NOMO-1 (cell line): ENCODE data around the gene PEX10.

ENCODE experiments used
- DNase-seq, 2 experiments: peaks; one replicate each; lab custom pipeline; 2025; ENCODE audit not compliant: unreplicated experiment in 2 of 2; lab: John Stamatoyannopoulos, UW

Gene PEX10

DNA sequence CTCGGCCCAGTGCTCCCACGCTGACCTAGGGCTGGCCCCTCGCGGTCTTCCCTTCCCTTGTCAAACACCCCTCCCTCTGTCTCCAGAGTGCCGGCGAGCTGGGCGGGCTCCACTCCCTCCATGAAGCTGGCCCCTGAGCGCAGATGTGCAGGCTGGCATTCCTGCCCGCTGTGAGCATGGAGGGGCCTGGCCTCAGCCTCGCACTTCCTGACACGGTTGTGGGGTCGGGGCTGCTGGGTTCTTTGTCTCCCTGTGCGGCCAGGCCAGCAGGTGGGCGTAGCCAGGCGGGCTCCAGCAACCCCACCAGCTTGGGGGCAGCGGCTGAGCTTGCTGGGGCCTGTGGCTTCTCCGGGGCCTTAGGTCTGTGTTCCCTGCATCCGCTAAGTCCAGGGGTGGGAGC lies 14.2 kb upstream of the PEX10 start:
- no peak for DNase-seq

DNA sequence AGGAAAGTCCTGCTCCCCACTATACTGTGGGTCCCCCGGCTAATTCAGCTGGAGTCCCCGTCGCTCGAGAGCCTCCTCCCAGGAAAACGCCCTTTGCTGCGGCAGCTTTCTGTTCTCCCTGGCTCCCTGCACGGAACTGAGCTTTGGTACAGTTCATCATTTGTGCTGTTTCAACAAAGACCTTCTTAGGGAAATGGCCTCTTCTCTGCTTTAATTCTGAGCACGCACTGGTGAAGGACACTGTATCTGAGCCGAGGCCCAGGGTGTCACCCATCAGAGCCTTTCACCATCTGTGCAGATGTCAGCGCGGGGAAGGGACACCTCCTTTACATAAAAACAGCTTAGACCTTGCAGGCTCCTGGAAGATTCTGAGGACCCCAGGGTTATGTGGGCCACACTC lies 13.5 kb upstream of the PEX10 start:
- no peak for DNase-seq

DNA sequence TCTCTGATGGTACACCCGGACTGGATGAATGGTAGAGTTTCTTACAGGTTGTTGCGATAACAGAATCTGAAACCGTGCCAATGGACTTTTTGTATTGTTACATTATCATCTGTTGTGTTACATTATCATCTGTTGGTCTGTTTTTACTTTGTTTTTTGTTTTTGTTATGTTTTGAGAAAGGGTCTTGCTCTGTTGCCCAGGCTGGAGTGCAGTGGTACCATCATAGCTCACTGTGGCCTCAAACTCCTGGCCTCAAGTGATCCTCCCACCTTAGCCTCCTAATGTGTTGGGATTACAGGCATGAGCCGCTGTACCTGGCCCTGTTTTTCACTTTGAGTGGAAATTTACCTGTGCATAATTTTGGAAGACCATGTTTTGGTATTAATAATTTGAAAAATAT lies 10.2 kb upstream of the PEX10 start:
- DNase-seq, result no peak

DNA sequence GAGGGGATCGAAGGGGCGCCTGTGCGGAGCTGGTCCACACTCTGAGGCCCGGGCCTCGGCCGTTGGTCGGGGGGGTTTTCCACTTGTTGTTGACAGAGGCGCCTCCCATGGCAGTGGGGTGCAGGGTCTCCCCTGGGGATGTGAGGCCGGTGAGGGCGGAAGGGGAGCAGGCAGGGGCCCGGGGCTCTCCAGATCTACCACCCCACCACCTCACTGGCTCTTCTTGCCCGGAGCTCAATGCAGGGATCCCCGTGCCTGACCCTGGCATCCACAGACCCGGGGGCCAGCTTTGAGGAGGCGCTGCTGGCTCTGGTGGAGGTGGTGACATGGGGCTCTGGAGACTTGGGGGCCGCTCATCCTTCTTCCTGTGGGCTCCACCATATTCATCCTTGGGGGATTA lies 7.1 kb upstream of the PEX10 start:
- DNase-seq, result no peak

DNA sequence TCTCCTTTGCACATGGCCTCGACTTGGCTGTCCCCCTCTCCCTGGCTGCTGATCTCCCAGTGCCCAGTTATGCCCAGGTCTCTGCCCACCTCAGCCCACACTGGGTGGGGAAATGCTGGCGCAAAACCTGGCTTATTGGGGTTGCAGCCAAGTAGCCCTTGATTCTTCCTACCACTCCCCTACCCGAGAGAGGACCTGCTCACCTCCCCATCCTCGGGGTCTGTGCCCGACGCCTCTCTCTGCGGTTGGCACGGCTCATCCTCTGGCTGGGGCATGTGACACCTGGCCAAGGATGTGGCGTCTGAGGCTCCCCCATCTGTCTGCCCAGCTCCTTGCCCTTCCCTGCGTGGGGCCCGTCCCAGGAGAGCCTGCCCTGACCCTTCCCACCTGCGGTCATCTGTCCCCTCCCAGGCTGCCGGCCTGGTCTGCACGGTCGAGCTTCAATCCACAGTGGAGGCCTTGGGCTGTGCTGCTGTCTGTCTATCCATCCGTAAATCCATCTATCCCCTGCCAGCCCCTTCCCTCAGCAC lies 6.5 kb upstream of the PEX10 start:
- no peak for DNase-seq

DNA sequence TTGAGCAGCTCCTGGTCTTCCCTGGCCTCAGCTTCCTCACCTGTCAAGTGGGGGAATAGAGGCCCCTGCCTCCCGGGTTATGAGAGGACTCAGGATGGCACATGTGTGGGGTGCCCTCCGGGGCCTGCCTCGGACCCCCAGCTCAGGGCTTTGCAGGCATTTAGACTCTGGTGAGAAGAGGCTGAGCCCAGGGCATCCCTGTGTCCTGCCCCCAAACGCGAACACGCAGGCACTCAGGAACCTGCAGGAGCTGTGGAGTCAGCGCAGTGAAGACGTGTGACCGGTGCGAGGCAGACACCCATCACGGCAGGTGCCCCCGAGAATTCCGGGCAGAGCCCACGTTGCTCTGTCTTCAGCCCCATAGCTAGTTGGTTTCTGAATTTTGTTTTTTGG lies 5.5 kb upstream of the PEX10 start:
- DNase-seq, result no peak

DNA sequence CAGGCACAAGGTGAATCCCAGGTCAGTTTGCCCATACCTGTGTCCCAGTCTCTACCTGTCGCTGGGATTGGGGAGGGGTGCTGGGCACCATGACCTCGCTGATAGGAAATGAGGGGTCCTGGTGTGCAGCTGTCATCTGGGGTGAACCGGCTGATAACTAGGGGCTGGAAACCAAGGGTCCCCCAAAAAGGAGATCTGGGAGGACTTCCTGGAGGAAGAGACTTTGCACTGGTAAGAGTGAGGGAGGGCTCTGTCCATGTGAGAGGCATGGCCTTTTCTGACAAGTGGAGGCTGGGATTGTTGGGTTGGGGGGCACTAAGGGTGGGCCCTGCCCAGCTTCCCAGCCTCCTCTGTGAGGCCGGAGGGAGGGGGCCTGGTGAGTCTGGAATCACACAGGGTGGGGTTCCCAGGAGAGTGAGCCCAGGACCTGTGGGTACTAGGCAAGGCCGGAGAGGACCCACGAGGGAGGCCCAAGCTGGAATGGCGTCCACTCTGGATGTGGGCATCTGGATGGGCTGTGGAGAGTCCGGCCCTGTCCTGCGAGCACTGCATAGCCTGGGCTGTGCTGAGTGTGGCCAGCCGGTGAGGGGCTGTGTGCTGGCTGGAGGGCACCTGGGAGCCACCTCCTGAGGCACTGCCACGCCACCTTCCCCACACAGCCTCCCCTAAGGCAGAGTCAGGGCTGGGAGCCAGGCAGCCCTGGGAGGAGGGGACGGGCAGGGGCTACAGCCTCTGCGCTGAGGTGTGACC lies 4.9 kb upstream of the PEX10 start:
- no peak for DNase-seq

DNA sequence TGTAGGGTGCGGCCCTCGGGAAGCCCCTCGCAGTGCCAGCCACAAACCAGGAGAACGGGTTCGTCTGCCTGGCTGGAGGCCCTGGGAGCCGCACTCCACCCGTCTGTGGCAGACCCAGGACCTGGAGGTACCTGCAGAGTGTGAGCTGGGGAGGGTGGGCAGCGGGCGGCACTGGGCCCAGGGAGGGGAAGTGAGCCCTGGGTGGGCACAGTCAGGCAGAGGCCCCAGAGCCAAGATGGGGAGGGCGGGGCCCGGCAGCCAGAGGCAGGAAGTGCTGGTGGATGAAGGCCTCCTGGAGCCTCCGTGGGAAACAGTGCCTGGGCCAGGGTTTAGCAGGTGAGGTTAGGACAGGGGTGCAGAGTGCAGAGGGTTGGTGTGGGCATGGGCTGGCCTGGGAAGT lies 4.0 kb upstream of the PEX10 start:
- DNase-seq, result no peak

DNA sequence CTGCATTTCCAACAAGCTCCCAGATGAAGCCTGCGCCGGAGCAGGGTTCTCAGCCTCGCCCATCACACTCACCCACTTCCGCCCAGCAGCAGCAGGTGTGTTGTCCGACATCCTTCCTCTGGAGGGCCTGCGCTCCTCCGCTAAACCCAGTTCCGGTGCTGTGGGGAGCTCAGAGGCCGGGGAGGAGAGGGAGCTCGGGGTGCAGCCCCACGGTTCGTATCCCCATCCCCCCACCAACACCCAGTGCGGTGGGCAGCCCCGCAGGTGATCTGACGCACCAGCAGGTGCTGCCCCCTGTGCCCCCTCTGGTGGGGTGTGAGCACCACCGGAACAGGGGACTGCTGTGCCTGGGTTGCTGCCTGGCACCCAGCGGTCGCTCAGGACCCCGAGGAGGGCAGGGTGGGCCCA lies 3.4 kb upstream of the PEX10 start:
- DNase-seq, result no peak

DNA sequence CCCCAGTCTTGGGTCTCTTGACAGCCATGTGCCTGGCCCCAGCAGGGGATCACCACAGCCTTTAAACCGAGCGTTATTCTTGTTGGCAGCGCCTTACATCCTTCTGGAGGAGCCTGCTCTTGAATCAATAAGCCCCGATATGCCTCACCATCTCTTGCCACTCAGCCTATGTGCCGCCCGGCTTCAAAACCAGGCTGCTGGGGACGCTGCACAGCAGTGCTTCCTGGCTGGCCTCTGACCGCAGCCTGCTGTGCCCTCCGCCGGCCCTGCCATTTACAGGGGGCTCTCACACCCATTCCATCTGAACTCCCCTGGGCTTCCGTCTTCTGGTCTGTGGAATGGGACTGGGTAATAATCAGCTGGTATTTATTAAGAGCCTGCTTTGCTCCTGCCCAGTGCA lies 3.0 kb upstream of the PEX10 start:
- no peak for DNase-seq

DNA sequence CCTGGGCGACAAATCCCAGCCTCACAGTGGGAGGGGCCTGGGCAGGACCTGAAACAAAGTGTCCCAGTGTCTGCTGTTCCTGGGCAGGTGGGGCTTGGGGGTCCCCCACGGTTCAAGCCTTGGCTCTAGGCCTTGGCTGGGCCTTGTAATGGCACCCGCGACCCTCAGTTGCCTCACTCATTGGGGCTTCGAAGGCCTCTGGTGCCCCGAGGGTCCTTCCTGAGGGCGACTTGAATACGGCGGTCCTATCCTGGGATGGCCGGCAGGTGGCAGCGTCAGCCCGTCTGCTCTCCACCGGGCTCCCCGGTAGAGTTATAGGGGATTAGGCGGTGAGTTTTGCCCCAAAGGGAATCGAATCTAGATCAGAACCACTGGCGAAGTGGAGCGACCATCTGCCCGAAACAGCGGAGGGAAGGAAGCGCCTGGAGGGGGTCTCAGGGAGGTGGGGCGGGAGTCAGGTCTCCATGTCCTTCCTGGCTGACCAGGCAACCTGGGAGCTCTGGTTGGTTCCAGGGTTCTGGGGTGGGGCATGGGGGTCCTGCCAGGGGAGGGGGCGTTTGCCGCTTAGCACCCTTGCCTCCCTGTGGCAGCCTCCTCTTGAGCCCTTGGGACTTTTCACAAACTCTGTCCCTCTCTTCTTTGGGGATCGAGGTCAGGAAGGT lies 2.1 kb upstream of the PEX10 start:
- peak; percentile 20 to 66 for DNase-seq

DNA sequence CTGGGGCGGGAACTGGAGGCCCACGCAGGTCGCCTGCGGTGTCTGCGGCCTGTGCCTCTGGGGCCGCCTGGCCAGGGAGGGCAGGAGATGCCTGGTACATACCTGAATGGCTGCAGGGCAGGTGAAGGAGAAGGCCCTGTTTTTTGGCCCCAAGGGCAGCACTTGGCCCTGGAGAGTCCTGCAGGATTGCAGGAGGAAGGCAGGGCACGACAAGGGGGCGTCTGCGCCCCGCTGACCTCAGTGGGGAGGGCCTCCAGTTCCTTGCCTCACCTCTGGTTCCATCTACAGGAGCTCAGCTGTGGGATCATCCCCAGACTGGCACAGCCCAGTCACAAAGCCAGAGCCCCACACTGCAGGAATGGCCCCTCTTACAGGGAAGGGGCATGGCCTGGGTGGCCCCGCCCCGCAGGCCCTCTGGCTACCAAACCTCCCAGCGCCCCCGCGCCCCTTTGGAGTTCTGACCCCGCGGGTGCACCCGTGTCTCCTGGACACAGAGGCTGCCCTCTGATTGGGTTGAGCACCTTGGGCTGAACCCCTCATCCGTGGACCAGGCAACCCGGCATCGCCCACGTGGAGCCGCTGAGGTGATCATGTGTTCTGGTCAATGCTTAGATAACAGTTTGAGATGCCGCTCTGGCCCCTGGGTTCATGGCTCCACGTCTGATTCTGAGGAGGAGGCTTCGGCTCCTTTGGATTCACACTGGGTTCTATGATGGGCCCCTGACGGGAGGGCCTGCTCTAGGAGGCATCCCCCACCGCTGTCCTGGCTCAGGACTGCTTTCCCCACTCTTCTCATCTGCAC lies 1.3 kb upstream of the PEX10 start:
- no peak for DNase-seq

DNA sequence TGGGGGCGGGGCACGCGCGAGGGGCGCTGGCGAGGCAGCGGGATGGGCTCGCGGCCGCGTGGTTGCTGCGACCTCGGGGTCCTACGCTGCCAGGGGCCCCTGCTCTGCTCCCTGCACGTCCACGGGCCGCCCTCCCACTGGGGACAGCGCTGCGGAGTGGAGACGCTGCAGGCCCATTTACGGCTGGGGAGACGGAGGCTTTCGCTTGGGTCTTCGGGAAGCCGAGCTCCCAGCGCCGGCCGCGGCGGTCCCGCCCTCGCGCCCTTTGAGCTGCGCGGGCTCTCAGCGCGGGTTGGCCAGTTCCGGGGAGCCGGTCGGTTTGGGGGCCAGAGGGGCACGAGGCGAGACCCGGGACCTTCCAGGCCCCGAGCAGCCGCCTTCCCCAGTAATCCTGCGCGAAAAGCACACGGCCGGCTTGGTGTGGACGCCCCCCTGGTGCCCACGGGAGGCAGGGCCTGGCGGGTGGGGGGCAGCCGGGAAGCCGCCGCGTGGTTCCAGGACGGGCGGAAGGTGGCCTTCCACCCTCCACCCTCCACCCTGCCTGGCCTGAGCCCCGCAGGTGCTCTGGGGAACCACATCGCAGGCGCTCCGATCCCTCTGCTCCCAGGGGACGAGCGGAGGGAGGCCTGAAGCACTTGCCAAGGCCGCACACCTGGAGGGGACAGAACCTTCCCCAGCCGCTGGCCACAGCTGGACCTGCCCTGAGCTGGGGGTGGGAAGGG lies 570 bp upstream of the PEX10 start:
- DNase-seq, result peak; percentile 59 to 74

DNA sequence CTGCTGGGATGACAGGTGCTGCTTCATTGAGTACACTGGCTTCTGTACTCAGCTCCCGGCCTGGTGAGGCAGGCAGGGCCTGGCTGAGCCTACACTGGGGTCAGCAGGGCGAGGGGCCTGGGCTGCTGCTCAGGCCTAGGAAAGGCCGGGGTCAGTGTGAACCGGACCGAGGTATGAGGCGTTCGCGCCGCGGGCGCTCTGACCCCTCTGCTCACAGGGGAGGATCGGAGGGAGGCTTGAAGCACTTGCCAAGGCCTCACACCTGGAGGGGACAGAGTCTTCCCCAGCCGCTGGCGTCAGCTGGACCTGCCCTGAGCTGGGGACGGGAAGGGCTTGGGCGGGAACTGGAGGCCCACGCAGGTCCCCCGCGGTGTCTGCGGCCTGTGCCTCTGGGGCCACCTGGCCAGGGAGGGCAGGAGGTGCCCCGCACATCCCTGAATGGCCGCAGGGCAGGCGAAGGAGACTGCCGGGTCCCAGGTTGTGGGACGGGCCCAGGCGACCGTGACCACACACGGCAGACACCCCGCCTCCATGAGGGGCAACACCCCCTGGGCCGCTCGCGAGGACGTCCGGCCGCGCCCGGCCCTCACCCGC lies 466 bp downstream of the PEX10 start:
- DNase-seq, result peak in 1 of 2 experiments; percentile 45

DNA sequence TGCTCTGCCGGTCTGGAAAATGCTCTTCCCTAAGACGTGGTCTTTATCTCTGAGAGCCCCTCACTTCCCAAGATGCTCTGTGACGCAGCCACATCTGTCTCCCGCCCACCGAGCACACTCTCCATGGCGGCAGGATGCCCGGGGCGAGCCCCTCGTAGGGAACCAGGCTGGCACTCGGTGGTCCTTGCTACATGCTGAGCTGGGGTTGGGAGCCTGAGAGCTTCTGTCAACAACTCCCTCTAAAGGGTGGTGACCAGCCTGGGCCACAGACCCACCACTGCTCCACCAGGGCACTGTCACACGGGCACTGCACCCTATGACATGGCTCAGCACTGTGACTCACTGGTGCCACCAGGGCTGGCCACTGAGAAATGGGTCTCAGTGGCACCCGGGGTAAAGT lies 2.6 kb downstream of the PEX10 start:
- no peak for DNase-seq

DNA sequence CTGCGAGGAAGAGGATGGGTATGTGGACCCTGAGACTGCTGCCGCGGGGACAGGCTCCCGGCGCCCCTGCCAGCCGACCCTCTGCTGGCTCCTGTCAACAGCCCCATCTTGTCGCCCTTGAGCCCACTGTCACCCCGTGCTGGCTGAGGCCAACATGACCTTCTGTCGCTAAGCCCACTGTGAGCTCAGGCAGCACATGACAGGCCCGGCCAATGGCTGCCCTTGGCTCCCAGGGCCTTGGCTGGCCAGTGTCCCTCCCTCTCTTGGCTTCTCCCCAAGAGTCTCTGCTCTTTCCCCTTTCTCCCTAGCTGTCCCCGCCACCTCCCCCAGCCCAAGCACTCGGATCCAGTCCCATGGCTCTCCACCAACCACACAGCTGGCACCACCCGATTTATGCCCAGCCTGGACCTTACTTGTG lies 3.5 kb downstream of the PEX10 start:
- DNase-seq, result no peak

DNA sequence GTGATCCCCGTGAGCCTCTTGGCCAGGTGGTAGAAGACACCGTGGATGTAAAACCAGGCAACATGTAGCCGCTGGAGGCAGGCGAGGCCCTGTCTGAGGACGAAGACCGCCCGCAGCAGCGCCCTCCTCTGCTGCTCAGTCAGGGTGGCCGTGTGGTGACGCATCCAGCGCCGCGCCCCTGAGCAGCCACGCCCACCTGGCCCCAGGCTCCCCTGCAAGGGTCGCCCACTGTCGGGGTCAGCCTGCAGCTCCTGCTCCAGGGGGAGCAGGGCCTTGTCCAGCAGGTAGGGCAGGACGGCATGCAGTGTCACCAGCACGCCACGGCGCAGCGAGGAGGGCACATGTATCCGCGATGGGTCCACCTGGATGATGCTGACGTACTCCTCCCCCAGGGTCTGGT lies 3.9 kb downstream of the PEX10 start:
- no peak for DNase-seq

DNA sequence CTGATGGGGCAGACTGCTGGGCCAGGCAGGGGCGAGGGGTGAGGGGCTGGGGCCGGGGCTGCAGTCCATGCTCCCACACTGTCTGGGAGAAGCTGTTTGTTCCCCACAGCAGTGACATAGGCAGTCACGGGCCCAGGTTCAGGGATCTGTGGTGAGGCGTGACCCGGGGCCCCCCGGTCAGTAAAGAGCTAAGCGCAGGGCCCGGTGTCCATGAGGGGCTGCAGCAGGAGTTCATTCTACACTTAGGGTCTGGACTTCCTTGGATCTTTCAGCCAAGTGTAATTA lies 4.4 kb downstream of the PEX10 start:
- no peak for DNase-seq

DNA sequence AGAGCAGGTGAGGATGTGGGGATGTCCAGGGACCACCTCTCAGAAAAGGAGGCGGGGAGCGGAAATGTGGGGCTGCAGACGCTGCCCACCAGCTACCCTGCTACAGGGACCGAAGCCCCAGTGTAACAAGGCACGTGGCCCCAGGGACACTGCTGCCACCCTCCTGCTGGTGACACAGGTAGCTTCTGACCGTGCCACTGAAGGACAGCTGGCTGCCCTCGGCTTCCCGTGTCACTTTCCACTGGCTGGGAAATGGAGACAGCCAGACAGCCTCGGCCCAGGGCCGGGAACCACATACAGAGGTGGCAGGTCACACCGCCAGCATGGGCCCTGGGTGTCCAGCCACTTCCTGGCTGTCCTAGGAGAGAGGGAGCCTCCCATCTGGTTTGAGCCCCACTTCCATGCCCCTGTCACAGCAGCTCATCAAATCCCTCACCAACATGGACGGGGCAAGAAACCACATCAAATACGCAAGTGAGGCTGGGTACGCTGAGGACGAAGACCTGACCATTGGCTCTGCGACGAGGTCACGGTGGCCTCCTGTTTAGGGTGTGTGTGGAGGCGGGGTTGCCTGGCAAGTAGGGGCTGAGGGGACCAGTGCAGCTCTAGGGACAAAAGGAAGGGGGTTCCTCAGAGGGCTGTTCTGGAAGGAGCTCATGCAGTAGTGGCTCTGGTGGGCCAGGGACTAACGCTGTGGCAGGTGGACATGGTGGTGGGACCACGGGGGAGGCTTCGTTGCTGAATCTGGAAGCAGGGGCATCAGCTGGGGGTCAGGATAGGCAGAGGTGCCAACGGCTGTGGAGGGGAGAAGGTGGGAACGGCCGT lies 5.0 kb downstream of the PEX10 start:
- DNase-seq, result no peak

DNA sequence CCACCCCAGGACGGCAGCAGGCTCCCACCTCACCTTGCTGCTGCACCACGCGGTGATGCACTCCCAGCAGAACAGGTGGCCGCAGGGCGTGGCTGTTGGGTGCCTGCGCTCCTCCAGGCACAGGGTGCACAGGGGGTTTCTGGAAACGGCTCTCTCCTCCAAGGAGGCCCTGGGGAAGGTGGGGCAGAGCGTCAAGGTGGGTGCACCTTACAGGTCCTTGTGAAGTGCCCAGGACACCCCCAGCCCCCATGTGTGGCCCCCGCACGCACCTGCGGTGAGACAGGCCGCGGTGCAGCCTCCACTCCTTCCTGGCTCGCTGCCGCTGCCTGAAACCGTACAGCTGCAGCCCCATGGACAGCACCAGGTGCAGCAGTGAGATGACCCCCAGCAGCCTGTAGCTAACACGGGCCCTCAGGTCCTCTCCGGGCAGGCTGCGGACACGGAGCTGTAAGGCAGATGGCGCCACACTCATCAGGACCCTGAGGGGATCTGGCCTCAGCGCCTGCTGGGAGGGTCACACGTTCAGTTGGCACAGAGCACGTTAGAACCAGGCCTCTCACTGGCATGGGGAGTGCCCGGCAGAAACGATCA lies 5.8 kb downstream of the PEX10 start:
- no peak for DNase-seq
